ENCODE data around the gene EPB41L5.

Gene EPB41L5

DNA sequence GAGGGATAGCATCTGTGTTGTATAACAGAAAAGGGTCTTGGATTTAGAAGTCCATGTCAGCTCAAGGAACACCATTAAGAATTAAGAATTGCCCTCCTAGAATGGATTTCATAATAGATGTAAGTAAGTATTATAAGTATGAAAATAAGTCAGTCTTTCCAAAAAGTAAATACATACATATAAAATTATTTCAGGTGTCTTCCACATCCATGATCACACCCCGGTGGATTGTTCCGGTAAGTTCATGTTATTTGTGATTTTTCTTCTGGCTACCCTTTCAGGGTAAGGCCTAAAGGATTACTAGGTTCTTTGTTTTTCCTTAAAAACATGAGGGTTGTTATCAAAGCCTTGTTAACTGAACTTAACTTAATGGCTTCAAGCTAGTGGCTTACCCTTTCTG, 154.4 kb downstream of the EPB41L5 start:
- peak; percentile 8 for DNase-seq (ENCODE audit: low read depth)
- TF ChIP-seq, protein P1, sequence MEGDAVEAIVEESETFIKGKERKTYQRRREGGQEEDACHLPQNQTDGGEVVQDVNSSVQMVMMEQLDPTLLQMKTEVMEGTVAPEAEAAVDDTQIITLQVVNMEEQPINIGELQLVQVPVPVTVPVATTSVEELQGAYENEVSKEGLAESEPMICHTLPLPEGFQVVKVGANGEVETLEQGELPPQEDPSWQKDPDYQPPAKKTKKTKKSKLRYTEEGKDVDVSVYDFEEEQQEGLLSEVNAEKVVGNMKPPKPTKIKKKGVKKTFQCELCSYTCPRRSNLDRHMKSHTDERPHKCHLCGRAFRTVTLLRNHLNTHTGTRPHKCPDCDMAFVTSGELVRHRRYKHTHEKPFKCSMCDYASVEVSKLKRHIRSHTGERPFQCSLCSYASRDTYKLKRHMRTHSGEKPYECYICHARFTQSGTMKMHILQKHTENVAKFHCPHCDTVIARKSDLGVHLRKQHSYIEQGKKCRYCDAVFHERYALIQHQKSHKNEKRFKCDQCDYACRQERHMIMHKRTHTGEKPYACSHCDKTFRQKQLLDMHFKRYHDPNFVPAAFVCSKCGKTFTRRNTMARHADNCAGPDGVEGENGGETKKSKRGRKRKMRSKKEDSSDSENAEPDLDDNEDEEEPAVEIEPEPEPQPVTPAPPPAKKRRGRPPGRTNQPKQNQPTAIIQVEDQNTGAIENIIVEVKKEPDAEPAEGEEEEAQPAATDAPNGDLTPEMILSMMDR (conservative IDR thresholded peaks at IDR 0.05; ENCODE audit: control insufficient read depth, insufficient read depth, low read depth, low read length): no peak
- H3K4me3 ChIP-seq (ENCODE audit: control insufficient read depth, low read depth, low read length): no peak overlapping the region

DNA sequence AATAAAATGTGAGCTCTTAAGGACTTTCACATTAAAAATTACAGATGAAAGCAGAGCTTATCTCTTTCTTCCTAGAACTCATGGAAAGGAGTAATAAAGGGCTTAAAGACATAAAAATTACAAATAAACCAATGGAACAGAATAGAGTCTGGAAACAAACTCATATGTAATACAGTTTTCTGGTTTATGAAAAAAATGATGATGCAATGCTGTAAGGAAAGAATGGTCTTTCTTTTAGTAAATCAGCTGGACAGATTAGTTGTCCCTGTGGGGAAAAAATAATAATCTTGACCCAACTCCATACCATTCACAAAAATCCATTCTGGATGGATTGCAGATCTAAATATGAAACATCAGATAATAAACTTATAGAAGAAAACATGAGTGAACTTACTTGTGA, 156.1 kb downstream of the EPB41L5 start:
- no peak overlapping the region for H3K4me3 ChIP-seq (ENCODE audit: control insufficient read depth, low read depth, low read length)
- DNase-seq (ENCODE audit: low read depth): no peak
- TF ChIP-seq, protein P1 (conservative IDR thresholded peaks at IDR 0.05; ENCODE audit: control insufficient read depth, insufficient read depth, low read depth, low read length): no peak

DNA sequence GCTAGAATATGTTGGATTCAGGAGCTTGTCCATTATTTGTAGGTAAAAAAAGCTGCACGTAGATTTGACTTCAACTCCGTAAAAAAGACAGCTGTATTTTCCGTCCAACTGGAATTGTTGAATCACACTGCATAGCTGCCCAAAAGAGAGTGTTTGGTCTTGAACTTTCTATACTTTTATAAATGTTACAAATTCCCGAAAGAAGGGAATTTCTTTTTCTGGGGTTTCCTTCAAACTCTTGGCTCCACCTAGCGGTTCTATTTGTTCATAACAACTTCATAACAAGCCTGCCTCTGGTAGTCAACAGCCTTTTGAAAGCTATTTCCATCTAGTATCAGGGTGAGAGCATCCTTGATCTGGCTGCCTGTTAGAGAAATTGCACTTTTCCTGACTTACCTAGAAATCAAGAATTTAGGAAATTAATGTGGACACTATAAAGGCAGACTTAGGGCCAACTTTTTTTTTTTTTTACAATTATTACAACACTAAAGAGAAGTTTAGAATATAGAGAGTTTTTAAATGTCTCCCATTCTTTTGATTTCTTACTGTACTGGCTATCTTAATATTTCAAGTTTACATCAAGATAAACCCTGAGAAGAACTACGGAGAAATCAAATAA, 162.2 kb downstream of the EPB41L5 start:
- TF ChIP-seq, protein P1 (conservative IDR thresholded peaks at IDR 0.05; ENCODE audit: control insufficient read depth, insufficient read depth, low read depth, low read length): peak; percentile 68
- H3K4me3 ChIP-seq (ENCODE audit: control insufficient read depth, low read depth, low read length): no peak overlapping the region
- DNase-seq (ENCODE audit: low read depth): peak; percentile 76

DNA sequence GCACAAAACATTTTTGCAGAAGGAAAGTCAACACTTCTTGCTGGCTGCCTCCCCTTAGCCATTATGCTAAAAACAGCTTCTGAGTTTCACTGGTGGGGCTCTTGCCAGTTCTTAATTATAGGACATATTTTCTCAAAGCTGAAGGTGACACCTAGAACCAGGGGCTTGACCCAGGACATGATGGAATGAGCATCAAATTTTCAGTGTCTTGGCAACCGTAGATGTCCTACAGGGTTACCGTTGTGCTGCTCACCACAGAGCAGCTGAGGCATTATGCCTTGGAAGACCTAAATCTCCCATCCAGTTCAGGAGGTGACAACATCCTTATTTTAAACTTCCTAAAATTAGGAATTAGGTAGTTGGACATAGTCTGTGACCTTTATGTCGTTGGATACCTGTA, 163.6 kb downstream of the EPB41L5 start:
- no peak for DNase-seq (ENCODE audit: low read depth)
- TF ChIP-seq, protein P1 (conservative IDR thresholded peaks at IDR 0.05; ENCODE audit: control insufficient read depth, insufficient read depth, low read depth, low read length): no peak
- H3K4me3 ChIP-seq (ENCODE audit: control insufficient read depth, low read depth, low read length): no peak overlapping the region

DNA sequence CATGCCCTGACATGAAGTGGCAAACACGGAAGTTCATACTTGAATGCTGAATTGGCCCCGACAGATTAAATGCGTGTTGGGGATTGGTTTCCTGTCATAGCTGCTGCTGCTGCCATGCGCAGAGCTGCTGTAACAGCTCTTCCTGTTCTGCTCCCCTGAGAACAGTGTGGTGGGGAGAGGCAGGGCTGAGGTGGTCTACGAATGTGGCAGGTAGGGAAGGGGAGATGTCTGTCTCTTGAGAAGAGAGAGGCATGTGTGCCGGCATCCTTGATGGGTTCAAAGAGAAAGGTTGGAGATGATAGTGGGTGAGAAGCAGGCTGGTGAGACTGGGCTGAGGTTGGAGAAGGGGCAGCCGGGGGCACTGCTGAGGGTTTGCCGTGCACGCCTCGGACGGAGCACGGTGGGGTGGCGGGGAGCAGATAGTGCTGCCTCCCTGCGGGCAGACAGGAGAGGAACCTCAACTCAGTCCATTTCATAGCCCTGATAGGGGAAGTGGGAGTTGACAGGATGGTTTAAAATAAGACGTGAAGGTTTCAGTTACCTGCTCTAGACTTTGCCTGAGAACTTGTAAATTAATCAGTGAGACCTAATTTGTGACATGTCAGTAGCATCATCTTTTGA, 164.2 kb downstream of the EPB41L5 start:
- TF ChIP-seq, protein P1 (conservative IDR thresholded peaks at IDR 0.05; ENCODE audit: control insufficient read depth, insufficient read depth, low read depth, low read length): no peak
- no peak overlapping the region for H3K4me3 ChIP-seq (ENCODE audit: control insufficient read depth, low read depth, low read length)
- DNase-seq (ENCODE audit: low read depth): no peak

DNA sequence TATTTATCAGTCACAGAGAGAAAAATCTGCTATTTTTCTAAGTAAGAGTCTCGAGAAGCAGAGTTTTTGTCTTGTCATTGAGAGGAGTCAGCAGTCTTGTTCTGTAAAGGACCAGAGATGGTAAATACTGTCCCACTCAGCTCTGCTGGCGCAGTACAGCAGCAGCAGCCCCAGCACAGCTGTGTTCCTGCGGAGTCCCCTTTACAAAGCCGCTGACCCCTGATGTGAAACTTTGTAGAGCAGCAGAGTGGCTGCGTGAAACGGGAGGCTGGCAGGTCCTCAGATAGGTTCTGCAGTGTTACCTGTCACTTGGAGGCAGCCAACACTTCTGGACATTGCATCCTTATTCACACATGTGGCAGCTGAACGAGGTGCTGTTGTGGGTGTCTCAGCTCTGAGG, 165.1 kb downstream of the EPB41L5 start:
- H3K4me3 ChIP-seq (ENCODE audit: control insufficient read depth, low read depth, low read length): no peak overlapping the region
- DNase-seq (ENCODE audit: low read depth): no peak
- TF ChIP-seq, protein P1 (conservative IDR thresholded peaks at IDR 0.05; ENCODE audit: control insufficient read depth, insufficient read depth, low read depth, low read length): no peak

Data from fibroblast of mammary gland (primary cell).